ENCODE results near the gene MICU1.

The MICU1 gene

GRCh38 chr10:72622271-72622670 is 3.6 kb downstream of the MICU1 start:
- Histone ChIP-seq H3K27me3 (replicated peaks) (no peaks in the 10 kb centered on the region), H3K4me3 (ENCODE audit: low read depth, low read length) (no peak overlapping the region), H3K36me3 (replicated peaks) (no peaks in the 10 kb centered on the region), H3K27ac (no peak overlapping the region)
- TF ChIP-seq CTCF (IDR thresholded peaks at IDR 0.05; ENCODE audit: low read depth, low read length, missing control alignments), result no peak
- in situ Hi-C loops (cut with HindIII; ENCODE audit: low pct_ligation_motif_present, low sequenced_read_pairs), result no loop called here
- no peak for DNase-seq

- in situ Hi-C loops (cut with HindIII; ENCODE audit: low pct_ligation_motif_present, low sequenced_read_pairs), result no loop called here
These were observed 9.2 kb downstream of the MICU1 start for GRCh38 chr10:72616716-72617115.

GRCh38 chr10:72615970-72616369 is 9.9 kb downstream of the MICU1 start:
- H3K36me3 ChIP-seq (replicated peaks), result no peaks in the 10 kb centered on the region
- H3K27ac ChIP-seq, result no peak overlapping the region
- no peak overlapping the region for H3K4me3 ChIP-seq (ENCODE audit: low read depth, low read length)
- no peak for TF ChIP-seq CTCF (IDR thresholded peaks at IDR 0.05; ENCODE audit: low read depth, low read length, missing control alignments)
- H3K27me3 ChIP-seq (replicated peaks), result no peaks in the 10 kb centered on the region
- no peak for DNase-seq
- in situ Hi-C loops (cut with HindIII; ENCODE audit: low pct_ligation_motif_present, low sequenced_read_pairs), result no loop called here

More at GRCh38 chr10:72616716-72617115, 9.2 kb downstream of the MICU1 start:
- no peak for DNase-seq
- H3K4me3 ChIP-seq (ENCODE audit: low read depth, low read length), result no peak overlapping the region
- no peaks in the 10 kb centered on the region for H3K27me3 ChIP-seq (replicated peaks)
- H3K27ac ChIP-seq, result no peak overlapping the region
- no peaks in the 10 kb centered on the region for H3K36me3 ChIP-seq (replicated peaks)
- TF ChIP-seq CTCF (IDR thresholded peaks at IDR 0.05; ENCODE audit: low read depth, low read length, missing control alignments), result no peak

- Histone ChIP-seq H3K27me3 (replicated peaks) (no peaks in the 10 kb centered on the region), H3K4me3 (ENCODE audit: low read depth, low read length) (no peak overlapping the region), H3K27ac (no peak overlapping the region), H3K36me3 (replicated peaks) (no peaks in the 10 kb centered on the region)
- TF ChIP-seq CTCF (IDR thresholded peaks at IDR 0.05; ENCODE audit: low read depth, low read length, missing control alignments), result no peak
- DNase-seq, result no peak
- in situ Hi-C loops (cut with HindIII; ENCODE audit: low pct_ligation_motif_present, low sequenced_read_pairs), result no loop called here
These were observed 13.6 kb downstream of the MICU1 start for GRCh38 chr10:72612203-72612826.

GRCh38 chr10:72611783-72612182 is 14.1 kb downstream of the MICU1 start:
- no peaks in the 10 kb centered on the region for H3K36me3 ChIP-seq (replicated peaks)
- in situ Hi-C loops (cut with HindIII; ENCODE audit: low pct_ligation_motif_present, low sequenced_read_pairs), result no loop called here
- no peak overlapping the region for H3K4me3 ChIP-seq (ENCODE audit: low read depth, low read length)
- no peak overlapping the region for H3K27ac ChIP-seq
- DNase-seq, result no peak
- H3K27me3 ChIP-seq (replicated peaks), result no peaks in the 10 kb centered on the region
- no peak for TF ChIP-seq CTCF (IDR thresholded peaks at IDR 0.05; ENCODE audit: low read depth, low read length, missing control alignments)

- Histone ChIP-seq H3K36me3 (replicated peaks) (no peaks in the 10 kb centered on the region), H3K27me3 (replicated peaks) (no peaks in the 10 kb centered on the region), H3K27ac (no peak overlapping the region), H3K4me3 (ENCODE audit: low read depth, low read length) (no peak overlapping the region)
- in situ Hi-C loops (cut with HindIII; ENCODE audit: low pct_ligation_motif_present, low sequenced_read_pairs), result no loop called here
- DNase-seq, result no peak
- no peak for TF ChIP-seq CTCF (IDR thresholded peaks at IDR 0.05; ENCODE audit: low read depth, low read length, missing control alignments)
These were observed 15.4 kb downstream of the MICU1 start for GRCh38 chr10:72610466-72610865.
